Esophagus squamous epithelium (tissue), 5 donors: Measurements from ENCODE around the gene RNF207. TPM values are rescaled to one million over a fixed set of nuclear protein-coding genes. Genes with fewer than 3 reads are reported as not detected.

ENCODE experiments used
- DNase-seq: peaks from one replicate; lab custom pipeline; 2025; lab: John Stamatoyannopoulos, UW
- H3K27ac ChIP-seq, 4 donors: fragments of 200-600 bp; sonication (generic); one replicate each; pipeline ENCODE4 v1.5.1; 2016 to 2019; ENCODE audit warnings: mild to moderate bottlenecking in 1 of 4
- H3K27me3 ChIP-seq, 4 donors: fragments of 200-600 bp; sonication (generic); 1 replicate in 3 of 4; 2 replicates in 1 of 4; pipeline versions ENCODE4 v1.5.1 to v1.6.0; 2017 to 2021; ENCODE audit warnings: antibody characterized with exemption in 1 of 4
- H3K36me3 ChIP-seq, 3 donors: fragments of 200-600 bp; sonication (generic); one replicate each; pipeline ENCODE4 v1.5.1; 2016 to 2019
- H3K4me1 ChIP-seq, 3 donors: fragments of 200-600 bp; sonication (generic); one replicate each; pipeline ENCODE4 v1.5.1; 2017 to 2019
- H3K4me3 ChIP-seq, 4 donors: fragments of 200-600 bp; sonication (generic); 1 replicate in 3 of 4; 2 replicates in 1 of 4; pipeline ENCODE4 v1.5.1; 2016 to 2019; ENCODE audit warnings: mild to moderate bottlenecking in 2 of 4, moderate library complexity in 1 of 4
- H3K9me3 ChIP-seq, 3 donors: fragments of 200-600 bp; sonication (generic); one replicate each; pipeline ENCODE4 v1.5.1; 2016 to 2019
- POLR2A ChIP-seq, 4 donors: fragments of 450-650 bp; IDR thresholded peaks; one replicate each; pipeline ENCODE4 v1.6.1; 2017; ENCODE audit warnings: antibody characterized with exemption in 4 of 4, mild to moderate bottlenecking in 4 of 4, moderate library complexity in 3 of 4
- WGBS, 2 donors: methylation state at CpG; one replicate each; pipeline ENCODE4 v1.1.5; 2018; 5-methylcytosine and 5-hydroxymethylcytosine counted together
- intact Hi-C: fragments of 100-400 bp; cut with DNase I; formaldehyde crosslinking; loops from one replicate; pipeline ENCODE4 v1.15.0; 2022
- total RNA-seq, 4 donors: library from RNA; depleted of rRNA; stranded (reverse); fragments of >200 nt; gene quantifications; one replicate each; pipeline ENCODE4 v1.1.0, GENCODE V29; 2016
- TF ChIP-seq, protein P1 (sequence below), 6 experiments: fragments of 450-650 bp in 4 of 6; fragments of 200-600 bp in 2 of 6; sonication (generic) in 2 of 6; IDR thresholded peaks; one replicate each; pipeline ENCODE4 v1.5.1; 2016 to 2019; ENCODE audit warnings: antibody characterized with exemption in 6 of 6, mild to moderate bottlenecking in 4 of 6, moderate library complexity in 4 of 6
- donor health status: DM: yes; HTN: yes; CAD: no.

Gene RNF207
- total RNA-seq, 4 donors from 2014 or later, result 6.6 to 43.3 (median 23.3) TPM

- no peak for DNase-seq
- Histone ChIP-seq H3K27me3 (peaks cover 0 to 64% (median 8%) of the 10 kb centered on the region in 4 donors), H3K4me3 (no peak overlapping the region), H3K36me3 (peaks cover 0 to 17% (median 0%) of the 10 kb centered on the region in 3 donors), H3K9me3 (no peaks in the 10 kb centered on the region), H3K27ac (no peak overlapping the region), H3K4me1 (peaks cover 12 to 27% (median 13%) of the 10 kb centered on the region in 3 donors)
- TF ChIP-seq POLR2A (IDR thresholded peaks at IDR 0.05), result no peak
- TF ChIP-seq, protein P1, sequence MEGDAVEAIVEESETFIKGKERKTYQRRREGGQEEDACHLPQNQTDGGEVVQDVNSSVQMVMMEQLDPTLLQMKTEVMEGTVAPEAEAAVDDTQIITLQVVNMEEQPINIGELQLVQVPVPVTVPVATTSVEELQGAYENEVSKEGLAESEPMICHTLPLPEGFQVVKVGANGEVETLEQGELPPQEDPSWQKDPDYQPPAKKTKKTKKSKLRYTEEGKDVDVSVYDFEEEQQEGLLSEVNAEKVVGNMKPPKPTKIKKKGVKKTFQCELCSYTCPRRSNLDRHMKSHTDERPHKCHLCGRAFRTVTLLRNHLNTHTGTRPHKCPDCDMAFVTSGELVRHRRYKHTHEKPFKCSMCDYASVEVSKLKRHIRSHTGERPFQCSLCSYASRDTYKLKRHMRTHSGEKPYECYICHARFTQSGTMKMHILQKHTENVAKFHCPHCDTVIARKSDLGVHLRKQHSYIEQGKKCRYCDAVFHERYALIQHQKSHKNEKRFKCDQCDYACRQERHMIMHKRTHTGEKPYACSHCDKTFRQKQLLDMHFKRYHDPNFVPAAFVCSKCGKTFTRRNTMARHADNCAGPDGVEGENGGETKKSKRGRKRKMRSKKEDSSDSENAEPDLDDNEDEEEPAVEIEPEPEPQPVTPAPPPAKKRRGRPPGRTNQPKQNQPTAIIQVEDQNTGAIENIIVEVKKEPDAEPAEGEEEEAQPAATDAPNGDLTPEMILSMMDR (IDR thresholded peaks at IDR 0.05), result no peak
- WGBS, 2 donors, result 60 to 100% methylated on average over 1 of the region's 19 CpGs
- intact Hi-C loops, result no loop called here
These were observed 45.3 kb downstream of the RNF207 start for GRCh38 chr1:6251233-6251632.

DNA sequence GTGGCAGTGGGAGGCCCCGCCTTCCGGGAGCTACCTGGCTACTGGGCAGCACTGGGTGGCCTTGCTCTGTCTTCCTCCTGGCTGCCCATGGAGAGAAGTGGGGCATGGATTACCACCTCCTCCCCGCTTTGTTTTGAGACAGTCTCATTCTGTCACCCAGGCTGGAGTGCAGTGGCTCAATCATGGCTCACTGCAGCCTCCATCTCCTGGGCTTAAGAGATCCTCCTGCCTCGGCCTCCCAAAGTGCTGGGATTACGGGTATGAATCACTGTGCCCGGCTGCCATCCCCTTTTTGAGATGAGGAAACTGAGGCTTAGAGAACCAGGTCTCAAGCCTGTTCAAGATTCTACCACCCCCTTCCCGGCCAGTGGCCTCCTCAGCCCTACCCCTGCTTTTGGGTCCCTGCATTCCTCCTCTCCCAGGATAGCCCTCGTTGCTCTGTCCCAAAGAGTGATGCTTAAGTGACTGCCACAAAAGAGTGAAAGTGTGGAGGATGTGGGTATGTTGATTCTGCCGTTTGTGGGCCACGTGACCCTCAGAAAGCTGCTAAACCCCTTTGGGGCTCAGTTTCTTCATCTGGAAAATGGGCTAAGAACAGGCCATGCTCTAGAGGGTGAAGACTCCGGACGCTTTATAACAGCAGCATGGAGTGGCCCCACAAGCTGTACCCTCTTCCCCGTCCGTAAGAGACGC, 45.9 kb downstream of the RNF207 start:
- DNase-seq, result no peak
- intact Hi-C loops, result no loop called here
- WGBS, 2 donors, result 79 to 83% methylated on average over 5 to 13 of the region's 15 CpGs
- no peak overlapping the region for H3K4me3 ChIP-seq
- peaks cover 7 to 25% (median 11%) of the 10 kb centered on the region in 3 donors for H3K4me1 ChIP-seq
- H3K36me3 ChIP-seq, result peaks cover 0 to 17% (median 0%) of the 10 kb centered on the region in 3 donors
- peaks cover 0 to 58% (median 5%) of the 10 kb centered on the region in 4 donors for H3K27me3 ChIP-seq
- TF ChIP-seq, protein P1 (IDR thresholded peaks at IDR 0.05), result no peak
- no peak for TF ChIP-seq POLR2A (IDR thresholded peaks at IDR 0.05)
- H3K9me3 ChIP-seq, result no peaks in the 10 kb centered on the region
- no peak overlapping the region for H3K27ac ChIP-seq

- TF ChIP-seq, protein P1 (IDR thresholded peaks at IDR 0.05), result no peak
- no peak for TF ChIP-seq POLR2A (IDR thresholded peaks at IDR 0.05)
- H3K4me1 ChIP-seq, result peaks cover 4 to 27% (median 11%) of the 10 kb centered on the region in 3 donors
- H3K27ac ChIP-seq, result no peak overlapping the region
- no peak overlapping the region for H3K4me3 ChIP-seq
- intact Hi-C loops, result no loop called here
- H3K9me3 ChIP-seq, result no peaks in the 10 kb centered on the region
- DNase-seq, result no peak
- H3K27me3 ChIP-seq, result peaks cover 0 to 52% (median 5%) of the 10 kb centered on the region in 4 donors
- peaks cover 0 to 17% (median 0%) of the 10 kb centered on the region in 3 donors for H3K36me3 ChIP-seq
- 90 to 100% methylated on average over 1 to 2 of the region's 4 CpGs for WGBS, 2 donors
These were observed 46.4 kb downstream of the RNF207 start for GRCh38 chr1:6252374-6252710.

DNA sequence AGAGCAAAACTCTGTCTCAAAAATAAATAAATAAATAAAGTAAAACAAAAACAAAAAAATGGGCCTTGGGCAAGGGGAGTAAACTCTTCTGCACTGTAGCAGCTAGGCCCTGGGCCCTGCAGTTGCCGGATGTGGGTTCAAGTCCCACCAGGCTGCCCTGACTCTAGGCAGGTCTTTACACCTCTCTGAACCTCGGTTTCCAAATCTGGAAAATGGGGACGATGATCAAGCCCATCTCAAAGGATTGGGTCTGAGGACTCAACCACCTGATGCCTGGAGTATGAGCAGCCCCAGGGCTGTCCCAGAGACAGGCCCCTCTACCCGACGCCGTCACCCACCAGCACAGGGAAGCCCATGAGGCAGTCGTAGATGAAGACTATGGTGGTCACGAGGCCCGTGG, 47.5 kb downstream of the RNF207 start:
- H3K27me3 ChIP-seq, result peaks cover 0 to 42% (median 5%) of the 10 kb centered on the region in 4 donors
- peaks cover 10 to 33% (median 13%) of the 10 kb centered on the region in 3 donors for H3K4me1 ChIP-seq
- no peak for DNase-seq
- no peak overlapping the region for H3K27ac ChIP-seq
- H3K4me3 ChIP-seq, result no peak overlapping the region
- peaks cover 0 to 17% (median 0%) of the 10 kb centered on the region in 3 donors for H3K36me3 ChIP-seq
- intact Hi-C loops, result no loop called here
- H3K9me3 ChIP-seq, result no peaks in the 10 kb centered on the region
- 94% methylated on average over 5 to 8 of the region's 9 CpGs for WGBS, 2 donors
- TF ChIP-seq, protein P1 (IDR thresholded peaks at IDR 0.05), result no peak
- no peak for TF ChIP-seq POLR2A (IDR thresholded peaks at IDR 0.05)

DNA sequence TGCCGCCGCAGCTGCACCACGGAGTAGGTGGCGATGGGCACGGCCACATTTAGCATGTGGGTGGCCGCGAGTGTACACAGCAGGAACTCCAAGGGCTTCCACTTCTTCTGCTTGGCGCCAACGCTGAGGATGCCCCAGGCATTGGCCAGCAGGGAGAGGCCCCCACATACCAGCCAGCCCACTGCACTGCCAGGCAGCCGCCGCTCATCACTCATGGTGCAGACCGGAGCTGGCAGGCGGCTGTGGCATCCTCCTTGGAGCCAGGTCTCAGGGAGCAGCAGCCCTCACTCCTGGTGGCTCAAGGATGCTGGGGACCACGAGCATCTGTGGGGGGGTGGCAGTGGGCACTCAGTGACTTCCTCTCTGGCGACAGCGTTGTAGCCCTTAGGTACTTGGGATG, 48.8 kb downstream of the RNF207 start:
- H3K27me3 ChIP-seq, result peaks cover 0 to 33% (median 2%) of the 10 kb centered on the region in 4 donors

More for the DNA sequence above, 48.8 kb downstream of the RNF207 start:
- no peak for DNase-seq
- H3K9me3 ChIP-seq, result no peaks in the 10 kb centered on the region
- intact Hi-C loops, result no loop called here
- no peak overlapping the region for H3K4me3 ChIP-seq
- H3K36me3 ChIP-seq, result peaks cover 0 to 17% (median 0%) of the 10 kb centered on the region in 3 donors
- TF ChIP-seq POLR2A (IDR thresholded peaks at IDR 0.05), result no peak
- TF ChIP-seq, protein P1 (IDR thresholded peaks at IDR 0.05), result no peak
- H3K27ac ChIP-seq, result no peak overlapping the region
- WGBS, 2 donors, result 85 to 92% methylated on average over 11 to 16 of the region's 16 CpGs
- H3K4me1 ChIP-seq, result peaks cover 14 to 36% (median 17%) of the 10 kb centered on the region in 3 donors
